Measurements from ENCODE around the gene C2CD2.

C2CD2 gene

GRCh38 chr21:41846033-41846317 lies 107.8 kb downstream of the C2CD2 start:
- DNase-seq (ENCODE audit: low read depth in 2 of 2), result no peak

DNA sequence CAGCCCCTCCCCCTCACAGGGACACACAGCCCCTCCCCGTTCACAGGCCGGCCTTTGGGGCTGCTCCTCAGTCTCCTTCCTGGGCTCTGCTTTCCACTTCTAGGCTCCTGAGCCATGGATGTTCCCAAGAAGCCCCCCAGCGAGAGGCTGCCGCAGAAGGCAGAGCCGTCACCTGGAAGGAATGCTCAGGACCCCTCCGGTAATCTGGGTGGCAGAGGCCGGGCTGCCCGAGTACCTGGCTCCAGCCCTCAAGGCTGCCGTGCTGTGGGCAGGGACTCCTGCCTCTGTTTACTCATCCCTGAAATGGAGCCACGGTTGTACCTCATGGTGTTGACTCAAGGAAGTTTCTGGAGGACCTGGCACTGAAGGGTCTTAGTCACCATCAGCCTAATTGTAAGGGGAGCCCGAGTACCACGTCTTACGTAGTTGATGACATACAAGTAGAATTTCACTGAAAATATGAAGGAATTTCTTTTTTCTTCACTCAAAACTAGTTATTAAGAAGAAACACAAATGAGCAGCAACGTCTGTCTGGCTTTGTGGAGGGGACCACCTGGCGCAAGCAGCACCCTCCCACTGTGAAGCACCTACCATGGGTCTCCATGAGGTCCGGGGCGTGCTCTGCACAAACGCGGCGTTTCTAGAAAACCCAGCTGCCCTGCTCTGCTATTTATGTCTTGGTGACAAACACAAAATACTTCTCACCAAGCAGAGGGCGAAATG lies 108.3 kb downstream of the C2CD2 start:
- DNase-seq (ENCODE audit: low read depth in 2 of 2), result no peak

- no peak for DNase-seq (ENCODE audit: low read depth in 2 of 2)
These were observed 110.2 kb downstream of the C2CD2 start for GRCh38 chr21:41843584-41843983.

GRCh38 chr21:41840880-41841279 lies 112.9 kb downstream of the C2CD2 start:
- DNase-seq (ENCODE audit: low read depth in 2 of 2), result no peak

- DNase-seq (ENCODE audit: low read depth in 2 of 2), result no peak
These were observed 114.3 kb downstream of the C2CD2 start for GRCh38 chr21:41839387-41840000.

- DNase-seq (ENCODE audit: low read depth in 2 of 2), result no peak
These were observed 116.0 kb downstream of the C2CD2 start for GRCh38 chr21:41837756-41838297.

DNA sequence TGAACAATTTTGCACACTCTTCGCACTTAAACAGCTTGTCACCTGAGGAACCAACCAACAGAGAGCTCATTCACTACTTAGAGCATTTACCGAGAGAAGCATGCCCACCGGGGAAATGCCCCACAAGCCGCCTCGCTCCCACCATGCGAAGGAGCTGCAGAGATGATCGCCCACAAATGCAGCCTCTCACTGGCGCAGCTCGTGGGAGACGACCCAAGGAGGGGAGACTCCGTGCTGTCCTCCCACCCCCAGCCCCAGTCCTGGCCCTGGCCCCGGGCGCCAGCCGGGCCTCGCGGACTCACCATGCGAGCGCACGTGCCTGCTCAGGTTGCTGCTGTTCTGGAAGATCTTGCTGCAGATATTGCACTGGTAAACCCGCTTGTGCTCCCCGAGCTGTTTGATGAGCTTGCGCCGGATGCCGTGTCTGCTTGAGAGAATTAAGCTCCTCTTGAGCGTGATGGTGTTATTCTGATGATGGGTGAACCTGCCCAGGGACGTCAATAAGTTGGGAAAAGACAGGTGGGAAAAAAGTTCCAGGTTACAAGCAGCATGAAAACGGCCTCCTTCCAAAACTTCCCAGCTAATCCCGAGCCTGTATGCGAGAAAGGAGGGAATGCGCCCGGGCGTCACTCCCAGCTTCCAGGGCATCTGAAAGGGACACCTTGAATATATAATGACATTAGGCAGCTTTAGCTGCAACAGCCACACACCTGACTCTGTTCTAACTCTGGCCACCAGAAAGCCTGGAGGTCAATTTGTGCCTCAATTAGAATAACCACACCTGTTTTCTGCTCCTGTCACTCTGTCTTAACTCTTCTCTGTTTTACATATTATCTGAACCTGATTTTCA lies 117.4 kb downstream of the C2CD2 start:
- no peak for DNase-seq (ENCODE audit: low read depth in 2 of 2)

DNA sequence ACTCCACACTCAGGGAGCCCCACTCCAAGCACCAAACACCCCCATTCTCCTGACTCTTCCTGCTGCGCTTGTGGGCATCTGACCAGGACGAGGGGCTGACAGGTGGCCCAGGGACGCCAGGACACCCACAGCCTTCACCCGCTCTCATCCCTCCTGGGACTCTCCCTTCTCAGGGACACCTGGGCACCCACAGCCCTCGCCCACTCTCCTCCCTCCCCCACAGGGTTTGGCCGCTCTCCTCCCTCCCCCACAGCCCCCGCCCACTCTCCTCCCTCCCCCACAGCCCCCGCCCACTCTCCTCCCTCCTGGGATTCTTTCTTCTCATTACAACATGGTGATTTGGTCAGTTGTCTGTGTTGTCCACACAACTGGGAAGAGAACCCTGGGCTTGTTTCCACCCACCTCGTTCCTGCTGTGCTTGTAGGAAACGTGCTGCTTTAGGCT lies 118.1 kb downstream of the C2CD2 start:
- no peak for DNase-seq (ENCODE audit: low read depth in 2 of 2)
